Esophagus squamous epithelium (tissue), 5 donors: ENCODE data around the gene ADARB2. TPM values are rescaled to one million over a fixed set of nuclear protein-coding genes. Genes with fewer than 3 reads are reported as not detected.

Experiments used
- DNase-seq: peaks from one replicate; lab custom pipeline; 2025; lab: John Stamatoyannopoulos, UW
- H3K27ac ChIP-seq, 4 donors: fragments of 200-600 bp; sonication (generic); one replicate each; pipeline ENCODE4 v1.5.1; 2016 to 2019; ENCODE audit warnings: mild to moderate bottlenecking in 1 of 4
- H3K27me3 ChIP-seq, 4 donors: fragments of 200-600 bp; sonication (generic); 1 replicate in 3 of 4; 2 replicates in 1 of 4; pipeline versions ENCODE4 v1.5.1 to v1.6.0; 2017 to 2021; ENCODE audit warnings: antibody characterized with exemption in 1 of 4
- H3K36me3 ChIP-seq, 3 donors: fragments of 200-600 bp; sonication (generic); one replicate each; pipeline ENCODE4 v1.5.1; 2016 to 2019
- H3K4me1 ChIP-seq, 3 donors: fragments of 200-600 bp; sonication (generic); one replicate each; pipeline ENCODE4 v1.5.1; 2017 to 2019
- H3K4me3 ChIP-seq, 4 donors: fragments of 200-600 bp; sonication (generic); 1 replicate in 3 of 4; 2 replicates in 1 of 4; pipeline ENCODE4 v1.5.1; 2016 to 2019; ENCODE audit warnings: mild to moderate bottlenecking in 2 of 4, moderate library complexity in 1 of 4
- H3K9me3 ChIP-seq, 3 donors: fragments of 200-600 bp; sonication (generic); one replicate each; pipeline ENCODE4 v1.5.1; 2016 to 2019
- CTCF ChIP-seq, 6 experiments: fragments of 450-650 bp in 4 of 6; fragments of 200-600 bp in 2 of 6; sonication (generic) in 2 of 6; IDR thresholded peaks; one replicate each; pipeline ENCODE4 v1.5.1; 2016 to 2019; ENCODE audit warnings: antibody characterized with exemption in 6 of 6, mild to moderate bottlenecking in 4 of 6, moderate library complexity in 4 of 6
- POLR2A ChIP-seq, 4 donors: fragments of 450-650 bp; IDR thresholded peaks; one replicate each; pipeline ENCODE4 v1.6.1; 2017; ENCODE audit warnings: antibody characterized with exemption in 4 of 4, mild to moderate bottlenecking in 4 of 4, moderate library complexity in 3 of 4
- WGBS, 2 donors: methylation state at CpG; one replicate each; pipeline ENCODE4 v1.1.5; 2018; 5-methylcytosine and 5-hydroxymethylcytosine counted together
- intact Hi-C: fragments of 100-400 bp; cut with DNase I; formaldehyde crosslinking; loops from one replicate; pipeline ENCODE4 v1.15.0; 2022
- total RNA-seq, 4 donors: library from RNA; depleted of rRNA; stranded (reverse); fragments of >200 nt; gene quantifications; one replicate each; pipeline ENCODE4 v1.1.0, GENCODE V29; 2016
- donor health status: DM: yes; HTN: yes; CAD: no.

The ADARB2 gene
- total RNA-seq, 4 donors from 2014 or later, result 0.21 to 3.5 (median 1.5) TPM

- H3K4me1 ChIP-seq, result no peaks in the 10 kb centered on the region
- WGBS, 2 donors, result 85 to 86% methylated on average over 4 to 5 of the region's 20 CpGs
- H3K9me3 ChIP-seq, result no peaks in the 10 kb centered on the region
- no peak for DNase-seq
- no peak overlapping the region for H3K27ac ChIP-seq
- H3K27me3 ChIP-seq, result peaks cover 0 to 9% (median 0%) of the 10 kb centered on the region in 4 donors
- H3K4me3 ChIP-seq, result no peak overlapping the region
- no peaks in the 10 kb centered on the region for H3K36me3 ChIP-seq
- no peak for TF ChIP-seq POLR2A (IDR thresholded peaks at IDR 0.05)
- no peak for TF ChIP-seq CTCF (IDR thresholded peaks at IDR 0.05)
- intact Hi-C loops, result no loop called here
Measured at GRCh38 chr10:1662438-1663025, 74.8 kb downstream of the ADARB2 start.

- Histone ChIP-seq H3K36me3 (no peaks in the 10 kb centered on the region), H3K4me1 (no peaks in the 10 kb centered on the region), H3K9me3 (no peaks in the 10 kb centered on the region), H3K27me3 (peaks cover 0 to 9% (median 0%) of the 10 kb centered on the region in 4 donors), H3K27ac (no peak overlapping the region), H3K4me3 (no peak overlapping the region)
- DNase-seq, result no peak
- TF ChIP-seq POLR2A (IDR thresholded peaks at IDR 0.05) (no peak), CTCF (IDR thresholded peaks at IDR 0.05) (no peak)
- 88 to 89% methylated on average over 5 to 6 of the region's 14 CpGs for WGBS, 2 donors
- intact Hi-C loops, result no loop called here
Measured at GRCh38 chr10:1661859-1662437, 75.4 kb downstream of the ADARB2 start.

DNA sequence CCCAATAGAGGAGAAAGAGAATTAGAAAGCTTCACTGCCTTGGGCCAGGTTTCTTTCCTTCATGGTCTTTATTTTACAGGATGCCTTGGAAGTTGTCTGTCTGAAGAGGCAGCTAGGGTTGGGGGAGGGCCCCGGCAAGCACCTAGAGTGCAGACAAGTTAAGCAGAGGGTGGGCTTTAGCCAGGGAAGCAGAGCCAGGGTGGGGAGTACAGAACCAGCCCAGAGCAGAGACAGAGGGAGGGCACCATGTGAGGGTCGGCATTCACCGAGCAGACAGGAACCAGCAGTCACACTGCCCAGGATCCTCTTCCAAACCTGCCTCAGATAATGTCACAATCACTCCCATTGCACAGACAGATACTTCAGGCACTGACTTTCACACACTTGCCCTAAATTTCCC lies 75.9 kb downstream of the ADARB2 start:
- intact Hi-C loops, result no loop called here
- no peaks in the 10 kb centered on the region for H3K9me3 ChIP-seq
- H3K36me3 ChIP-seq, result no peaks in the 10 kb centered on the region
- H3K27me3 ChIP-seq, result peaks cover 0 to 9% (median 0%) of the 10 kb centered on the region in 4 donors
- TF ChIP-seq CTCF (IDR thresholded peaks at IDR 0.05) (no peak), POLR2A (IDR thresholded peaks at IDR 0.05) (no peak)
- no peaks in the 10 kb centered on the region for H3K4me1 ChIP-seq
- no peak overlapping the region for H3K27ac ChIP-seq
- WGBS, 2 donors, result 80 to 93% methylated on average over 3 of the region's 3 CpGs
- DNase-seq, result no peak
- H3K4me3 ChIP-seq, result no peak overlapping the region

DNA sequence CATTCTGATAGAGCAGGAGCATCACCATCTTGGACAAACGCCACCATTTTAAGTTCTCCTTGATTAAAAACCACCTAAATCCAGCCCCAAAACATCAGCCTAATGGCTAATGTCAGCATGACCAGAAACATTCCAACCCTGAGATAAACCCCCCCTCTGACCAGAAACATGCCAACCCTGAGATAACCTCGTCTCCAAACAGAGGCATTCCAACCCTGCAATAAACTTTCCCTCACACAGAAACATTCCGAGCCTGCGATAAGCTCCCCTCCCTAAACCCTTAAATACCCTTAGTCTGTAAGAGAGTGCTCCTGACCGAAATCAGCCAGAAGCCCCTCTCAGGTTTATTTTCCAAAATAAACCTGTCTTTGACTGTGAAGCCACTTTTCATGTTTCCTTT lies 76.5 kb downstream of the ADARB2 start:
- Histone ChIP-seq H3K4me1 (no peaks in the 10 kb centered on the region), H3K4me3 (no peak overlapping the region), H3K9me3 (no peaks in the 10 kb centered on the region), H3K27me3 (peaks cover 0 to 9% (median 0%) of the 10 kb centered on the region in 4 donors), H3K36me3 (no peaks in the 10 kb centered on the region), H3K27ac (no peak overlapping the region)
- TF ChIP-seq POLR2A (IDR thresholded peaks at IDR 0.05) (no peak), CTCF (IDR thresholded peaks at IDR 0.05) (no peak)
- intact Hi-C loops, result no loop called here
- 67 to 74% methylated on average over 5 of the region's 5 CpGs for WGBS, 2 donors
- DNase-seq, result no peak

GRCh38 chr10:1660386-1660785 lies 76.9 kb downstream of the ADARB2 start:
- Histone ChIP-seq H3K27me3 (peaks cover 0 to 9% (median 0%) of the 10 kb centered on the region in 4 donors), H3K9me3 (no peaks in the 10 kb centered on the region), H3K27ac (no peak overlapping the region), H3K4me3 (no peak overlapping the region), H3K36me3 (no peaks in the 10 kb centered on the region), H3K4me1 (no peaks in the 10 kb centered on the region)
- no peak for DNase-seq
- intact Hi-C loops, result no loop called here
- 86 to 88% methylated on average over 6 to 7 of the region's 7 CpGs for WGBS, 2 donors
- TF ChIP-seq POLR2A (IDR thresholded peaks at IDR 0.05) (no peak), CTCF (IDR thresholded peaks at IDR 0.05) (no peak)
